Adipose tissue (tissue), 3 donors: ENCODE results near the gene TSNAXIP1. TPM values are rescaled to one million over a fixed set of nuclear protein-coding genes. Genes with fewer than 3 reads are reported as not detected.

Experiments used
- H3K27ac ChIP-seq: one replicate; pipeline ENCODE4 v1.5.1; 2013; ENCODE audit warnings: low read depth, low read length
- WGBS, 3 donors: extraction: QIAGEN DNeasy Blood & Tissue Kit; methylation state at CpG; one replicate each; pipeline ENCODE4 v1.1.7; 2013; 5-methylcytosine and 5-hydroxymethylcytosine counted together
- polyA plus RNA-seq, 3 donors: library from polyadenylated mRNA; stranded (reverse); fragments of 200-250 nt; gene quantifications; one replicate each; pipeline ENCODE4 v1.2.3, GENCODE V29; 2013
- donor health status: healthy with polysubstance abuse.
- donor health status: Bipolar disorder and iron deficiency.
- donor health status: healthy.

Gene TSNAXIP1
- polyA plus RNA-seq, 3 donors = 0.92 to 1.7 (median 1.1) TPM

- H3K27ac ChIP-seq = peak within 1 kb of the TSS; percentile 11
- WGBS, 3 donors = 1% methylated on average over 61 to 72 of the region's 72 CpGs
These were observed 66.1 kb downstream of the TSNAXIP1 start, which contains the start of gene EDC4 for GRCh38 chr16:67872631-67873434. Gene EDC4, plus strand, starts transcription at chr16:67873052. Its CDS starts 210 bp downstream, at chr16:67873262.

DNA sequence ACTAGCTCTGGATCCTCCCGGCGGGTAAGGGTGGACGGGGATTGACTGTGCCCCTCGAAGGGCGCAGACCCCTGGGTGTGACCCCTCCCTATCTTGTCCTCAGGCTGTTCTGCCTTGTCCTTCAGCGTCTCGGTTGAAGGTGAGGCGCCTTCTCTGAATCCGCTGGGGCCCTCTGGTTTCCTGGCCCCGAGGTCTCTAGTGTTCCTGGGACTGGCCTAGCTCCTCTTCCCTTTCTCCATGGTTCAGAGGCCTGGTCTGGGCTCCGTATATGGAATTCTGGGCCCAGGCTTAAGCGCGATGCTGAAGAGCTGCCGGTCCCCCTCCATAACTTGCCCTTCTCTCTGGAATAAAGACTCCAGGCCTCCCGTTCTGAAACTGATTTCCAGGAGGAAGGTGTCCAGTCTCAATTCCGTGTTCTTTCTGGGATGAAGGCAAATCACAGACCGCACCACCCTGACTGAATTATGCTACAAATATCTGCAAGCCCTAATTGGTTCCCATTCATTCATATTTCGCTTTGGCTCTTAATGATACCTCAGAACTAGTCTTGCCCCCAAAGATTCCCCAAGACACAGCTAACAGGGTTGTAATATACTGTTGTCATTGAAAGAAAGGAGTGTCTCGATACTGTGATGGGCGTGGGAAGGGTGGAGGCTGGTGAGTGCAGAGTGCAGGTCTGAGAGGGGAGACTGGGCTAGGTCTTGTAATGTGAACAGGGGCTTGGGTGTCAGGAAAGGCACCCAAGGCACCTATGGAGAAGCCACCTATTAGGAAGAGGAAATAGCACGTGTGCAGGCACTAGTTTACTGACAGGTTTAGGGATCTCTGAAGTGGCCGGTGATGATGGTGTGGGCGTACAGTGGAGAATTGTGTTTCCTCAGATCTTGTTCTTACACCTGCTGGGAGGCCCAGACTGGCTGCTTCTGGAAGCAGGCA is 67.0 kb downstream of the TSNAXIP1 start:
- WGBS, 3 donors = 8 to 13% (median 13%) methylated on average over 23 of the region's 23 CpGs
- H3K27ac ChIP-seq = no peak overlapping the region

- 52 to 84% (median 83%) methylated on average over 3 of the region's 3 CpGs for WGBS, 3 donors
- no peak overlapping the region for H3K27ac ChIP-seq
These were observed 67.7 kb downstream of the TSNAXIP1 start for GRCh38 chr16:67874372-67874771.

- WGBS, 3 donors = 95 to 97% (median 96%) methylated on average over 11 of the region's 11 CpGs
- H3K27ac ChIP-seq = no peak overlapping the region
These were observed 70.4 kb downstream of the TSNAXIP1 start for GRCh38 chr16:67877064-67877463.

Other genes with a start within 250 kb of the TSNAXIP1 start
- gene CTCF, start 244.4 kb upstream of the TSNAXIP1 start, polyA plus RNA-seq = 10 to 100 TPM; 12.4 to 26.0 (median 15.2) TPM
- 1 to 10 TPM in 2 of 3 donors, under 1 TPM in 1; 0.45 to 1.9 (median 1.7) TPM for gene CARMIL2, start 161.7 kb upstream of the TSNAXIP1 start, polyA plus RNA-seq
- 10 to 100 TPM; 12.7 to 15.6 (median 13.3) TPM for gene ACD, start 146.6 kb upstream of the TSNAXIP1 start, polyA plus RNA-seq
- gene PARD6A, start 145.9 kb upstream of the TSNAXIP1 start, polyA plus RNA-seq = 10 to 100 TPM in 1 of 3 donors, 1 to 10 TPM in 2; 1.7 to 24.8 (median 3.4) TPM
- 10 to 100 TPM; 10.4 to 88.2 (median 16.5) TPM for gene ENKD1, start 140.1 kb upstream of the TSNAXIP1 start, polyA plus RNA-seq
- 1 to 10 TPM; 3.5 to 6.5 (median 4.9) TPM for gene C16orf86, start 140.1 kb upstream of the TSNAXIP1 start, polyA plus RNA-seq
- 10 to 100 TPM in 2 of 3 donors, 1 to 10 TPM in 1; 8.7 to 13.3 (median 13.1) TPM for gene GFOD2, start 87.6 kb upstream of the TSNAXIP1 start, polyA plus RNA-seq
- 1 to 10 TPM; 7.9 to 8.8 (median 8.3) TPM for gene RANBP10, start 329 bp upstream of the TSNAXIP1 start, polyA plus RNA-seq
- gene THAP11, start 35.4 kb downstream of the TSNAXIP1 start, polyA plus RNA-seq = 10 to 100 TPM; 11.4 to 16.4 (median 15.6) TPM
- 100 to 1,000 TPM in 2 of 3 donors, 10 to 100 TPM in 1; 63.8 to 120 (median 113) TPM for gene NUTF2, start 40.0 kb downstream of the TSNAXIP1 start, polyA plus RNA-seq
- gene CENPT, start 40.8 kb downstream of the TSNAXIP1 start, polyA plus RNA-seq = 10 to 100 TPM; 41.0 to 47.5 (median 44.4) TPM
- 10 to 100 TPM; 24.3 to 37.3 (median 33.8) TPM for gene EDC4, start 66.2 kb downstream of the TSNAXIP1 start, polyA plus RNA-seq
- 1 to 10 TPM in 1 of 3 donors, under 1 TPM in 2; 0.64 to 1.3 (median 0.89) TPM for gene NRN1L, start 78.0 kb downstream of the TSNAXIP1 start, polyA plus RNA-seq
- 10 to 100 TPM; 19.2 to 26.8 (median 23.5) TPM for gene PSKH1, start 86.4 kb downstream of the TSNAXIP1 start, polyA plus RNA-seq
- gene CTRL, start 125.0 kb downstream of the TSNAXIP1 start, polyA plus RNA-seq = 100 to 1,000 TPM in 1 of 3 donors, 1 to 10 TPM in 2; 1.3 to 627 (median 2.2) TPM
- 10 to 100 TPM; 69.8 to 81.9 (median 80.0) TPM for gene PSMB10, start 130.0 kb downstream of the TSNAXIP1 start, polyA plus RNA-seq
- gene LCAT, start 137.2 kb downstream of the TSNAXIP1 start, polyA plus RNA-seq = 10 to 100 TPM in 2 of 3 donors, 1 to 10 TPM in 1; 7.5 to 34.0 (median 18.5) TPM
- gene SLC12A4, start 161.7 kb downstream of the TSNAXIP1 start, polyA plus RNA-seq = 10 to 100 TPM; 13.2 to 56.9 (median 44.4) TPM
- gene DPEP3, start 173.6 kb downstream of the TSNAXIP1 start, polyA plus RNA-seq = under 1 TPM in 1 of 3 donors, not detected in 2; 0.34 TPM
- gene DPEP2, start 192.6 kb downstream of the TSNAXIP1 start, polyA plus RNA-seq = 1 to 10 TPM in 2 of 3 donors, under 1 TPM in 1; 0.76 to 4.2 (median 3.2) TPM
- gene DPEP2NB, start 209.0 kb downstream of the TSNAXIP1 start, polyA plus RNA-seq = not detected
- 10 to 100 TPM in 1 of 3 donors, 1 to 10 TPM in 2; 4.8 to 15.5 (median 5.5) TPM for gene DDX28, start 216.3 kb downstream of the TSNAXIP1 start, polyA plus RNA-seq
- gene DUS2, start 216.4 kb downstream of the TSNAXIP1 start, polyA plus RNA-seq = 1 to 10 TPM; 3.5 to 9.0 (median 8.8) TPM